ENCODE results near the gene PEMT. TPM values are rescaled to one million over a fixed set of nuclear protein-coding genes. Genes with fewer than 3 reads are reported as not detected.

Gene PEMT
- total RNA-seq, 3 donors from 2014 or later (not counting 1 experiment from before 2014, with no cell fraction given) = 10.3 to 13.6 (median 12.6) TPM

GRCh38 chr17:17542906-17543635, 48.4 kb downstream of the PEMT start:
- no peak overlapping the region for H3K4me3 ChIP-seq (ENCODE audit: low read length)
- Mint-ChIP-seq H3K4me3 (no peak overlapping the region), H3K9me3 (no peaks in the 10 kb centered on the region), H3K4me1 (peaks cover 0 to 4% of the 10 kb centered on the region in 2 donors), H3K27me3 (ENCODE audit: low read depth in 2 of 2) (no peaks in the 10 kb centered on the region), H3K27ac (no peak overlapping the region), H3K36me3 (no peaks in the 10 kb centered on the region)
- H3K4me1 ChIP-seq (ENCODE audit: control insufficient read depth, insufficient read depth, low read length) = no peaks in the 10 kb centered on the region
- no peaks in the 10 kb centered on the region for H3K9me3 ChIP-seq (ENCODE audit: control insufficient read depth, insufficient read depth, low read length)
- H3K36me3 ChIP-seq (ENCODE audit: control insufficient read depth, insufficient read depth, low read length) = no peaks in the 10 kb centered on the region
- WGBS (ENCODE audit: insufficient coverage) = 96% methylated on average over 22 of the region's 22 CpGs
- no peaks in the 10 kb centered on the region for H3K27me3 ChIP-seq (ENCODE audit: control insufficient read depth, insufficient read depth, low read length)
- H3K27ac ChIP-seq (ENCODE audit: low read length) = no peak overlapping the region
- DNase-seq (no peak), ATAC-seq (no peak)
- intact Hi-C loops (cut with micrococcal nuclease) = no loop called here
- no peak for TF ChIP-seq CTCF (IDR thresholded peaks at IDR 0.05)

- Histone ChIP-seq H3K4me3 (ENCODE audit: low read length) (no peak overlapping the region), H3K27ac (ENCODE audit: low read length) (no peak overlapping the region), H3K9me3 (ENCODE audit: control insufficient read depth, insufficient read depth, low read length) (no peaks in the 10 kb centered on the region), H3K4me1 (ENCODE audit: control insufficient read depth, insufficient read depth, low read length) (no peaks in the 10 kb centered on the region), H3K27me3 (ENCODE audit: control insufficient read depth, insufficient read depth, low read length) (no peaks in the 10 kb centered on the region), H3K36me3 (ENCODE audit: control insufficient read depth, insufficient read depth, low read length) (no peaks in the 10 kb centered on the region)
- no peak for ATAC-seq
- Mint-ChIP-seq H3K27me3 (ENCODE audit: low read depth in 2 of 2) (no peaks in the 10 kb centered on the region), H3K27ac (no peak overlapping the region), H3K4me1 (peaks cover 0 to 4% of the 10 kb centered on the region in 2 donors), H3K36me3 (no peaks in the 10 kb centered on the region), H3K4me3 (no peak overlapping the region), H3K9me3 (no peaks in the 10 kb centered on the region)
- 86% methylated on average over 5 of the region's 5 CpGs for WGBS (ENCODE audit: insufficient coverage)
- no peak for DNase-seq
- TF ChIP-seq CTCF (IDR thresholded peaks at IDR 0.05) = no peak
- intact Hi-C loops (cut with micrococcal nuclease) = no loop called here
Measured at GRCh38 chr17:17541640-17542001, 49.9 kb downstream of the PEMT start.

GRCh38 chr17:17540935-17541639, 50.4 kb downstream of the PEMT start:
- DNase-seq = no peak
- Mint-ChIP-seq H3K9me3 (no peaks in the 10 kb centered on the region), H3K4me1 (peaks cover 0 to 4% of the 10 kb centered on the region in 2 donors), H3K4me3 (no peak overlapping the region), H3K27me3 (ENCODE audit: low read depth in 2 of 2) (no peaks in the 10 kb centered on the region), H3K27ac (no peak overlapping the region), H3K36me3 (no peaks in the 10 kb centered on the region)
- H3K9me3 ChIP-seq (ENCODE audit: control insufficient read depth, insufficient read depth, low read length) = no peaks in the 10 kb centered on the region
- H3K27ac ChIP-seq (ENCODE audit: low read length) = no peak overlapping the region
- no peak overlapping the region for H3K4me3 ChIP-seq (ENCODE audit: low read length)
- WGBS (ENCODE audit: insufficient coverage) = 90% methylated on average over 23 of the region's 23 CpGs
- intact Hi-C loops (cut with micrococcal nuclease) = no loop called here
- no peaks in the 10 kb centered on the region for H3K36me3 ChIP-seq (ENCODE audit: control insufficient read depth, insufficient read depth, low read length)
- no peak for TF ChIP-seq CTCF (IDR thresholded peaks at IDR 0.05)
- H3K4me1 ChIP-seq (ENCODE audit: control insufficient read depth, insufficient read depth, low read length) = no peaks in the 10 kb centered on the region
- no peaks in the 10 kb centered on the region for H3K27me3 ChIP-seq (ENCODE audit: control insufficient read depth, insufficient read depth, low read length)
- no peak for ATAC-seq

Measured in natural killer cell (primary cell).